CD4-positive, alpha-beta T cell treated with Interleukin-17A for 1 hour (primary cell): ENCODE results near the gene EIF5B.

Experiments used
- DNase-seq: peaks from one replicate; pipeline ENCODE4 v3.0.0-alpha.2; 2020

Gene EIF5B

DNA sequence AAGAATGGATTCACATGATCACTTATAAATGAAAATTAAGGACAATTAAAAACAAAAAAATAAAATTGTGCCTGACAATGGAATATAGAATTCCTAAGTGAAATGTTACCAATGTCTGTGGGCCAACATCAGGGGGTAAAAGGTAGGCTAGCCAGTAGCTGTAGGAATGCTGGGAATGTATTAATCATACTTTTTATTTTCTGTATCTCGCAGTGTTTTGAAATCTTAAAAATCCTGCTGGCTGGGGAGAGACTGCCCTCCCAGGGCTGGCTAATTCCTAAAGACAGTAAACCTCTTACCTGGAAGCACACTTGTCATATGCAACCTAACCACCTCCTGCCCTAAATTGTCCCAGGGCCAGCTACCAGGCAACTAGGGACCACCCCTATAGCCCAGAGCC is 82.8 kb downstream of the EIF5B start:
- no peak for DNase-seq

GRCh38 chr2:99420751-99421299 is 83.6 kb downstream of the EIF5B start:
- DNase-seq, result no peak

- DNase-seq, result no peak
Measured at GRCh38 chr2:99421469-99421868, 84.3 kb downstream of the EIF5B start.

GRCh38 chr2:99422599-99422998 is 85.4 kb downstream of the EIF5B start:
- no peak for DNase-seq

DNA sequence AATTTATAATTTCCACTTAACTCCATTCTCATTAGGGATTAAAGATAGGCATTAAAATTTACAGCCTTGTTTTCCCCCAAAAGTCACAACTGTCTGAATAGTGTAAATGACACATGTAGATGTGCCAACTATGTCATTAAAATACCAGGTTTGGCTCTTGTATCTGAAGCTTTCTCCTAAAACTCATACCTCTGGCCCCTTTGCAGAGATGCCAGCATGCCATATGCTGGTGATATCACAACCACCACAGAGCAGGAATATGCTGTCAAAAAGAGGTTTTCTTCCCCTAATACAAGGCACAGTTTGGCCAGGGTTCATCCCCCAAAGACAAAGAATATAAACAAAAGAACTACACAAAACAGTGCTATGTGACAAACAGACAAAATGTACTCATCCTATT is 87.2 kb downstream of the EIF5B start:
- DNase-seq, result no peak

- DNase-seq, result no peak
Measured at GRCh38 chr2:99425022-99425421, 87.8 kb downstream of the EIF5B start.

- no peak for DNase-seq
Measured at GRCh38 chr2:99430614-99431291, 93.6 kb downstream of the EIF5B start.

GRCh38 chr2:99431587-99432275 is 94.5 kb downstream of the EIF5B start:
- no peak for DNase-seq

- DNase-seq, result no peak
Measured at GRCh38 chr2:99433340-99433739, 96.2 kb downstream of the EIF5B start.

- DNase-seq, result no peak
Measured at GRCh38 chr2:99436874-99437273, 99.7 kb downstream of the EIF5B start.

GRCh38 chr2:99439971-99440505 is 102.8 kb downstream of the EIF5B start:
- DNase-seq, result no peak

DNA sequence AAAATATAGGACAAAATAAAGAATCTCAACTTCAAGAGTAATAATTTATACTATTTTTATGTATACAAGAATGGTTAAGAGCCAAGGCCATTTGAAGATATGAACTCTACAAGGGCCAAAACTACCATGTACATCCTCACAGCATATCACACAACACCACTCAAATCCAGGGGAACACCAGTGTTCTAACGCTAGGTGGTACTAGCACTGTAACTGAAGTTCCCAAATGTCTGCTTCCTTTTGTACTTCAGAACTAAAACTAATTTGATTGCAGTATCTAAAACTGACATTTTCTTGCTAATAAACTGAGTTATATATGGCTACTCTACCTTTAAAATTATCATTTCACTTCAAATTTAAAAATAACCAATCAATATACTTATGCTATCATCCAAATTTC is 105.6 kb downstream of the EIF5B start:
- peak; percentile 6 for DNase-seq

DNA sequence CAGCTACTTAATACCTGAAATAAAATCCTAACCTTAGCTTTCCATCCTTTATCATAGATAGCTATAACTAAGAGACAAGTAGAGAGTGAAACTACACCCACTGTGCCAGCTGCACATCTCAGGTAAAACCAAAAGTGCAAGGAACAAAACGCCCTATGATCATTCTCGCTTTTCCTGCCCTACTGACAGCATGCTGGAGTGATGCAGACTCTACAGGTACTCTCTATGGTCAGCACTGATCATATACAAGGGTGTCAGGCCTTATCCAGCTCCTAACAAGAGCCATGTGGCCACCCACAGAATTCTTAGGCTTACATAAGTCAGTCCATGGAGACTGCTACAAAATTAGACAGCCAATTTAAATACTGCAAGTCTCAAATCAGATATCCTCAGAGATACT is 107.0 kb downstream of the EIF5B start:
- no peak for DNase-seq

DNA sequence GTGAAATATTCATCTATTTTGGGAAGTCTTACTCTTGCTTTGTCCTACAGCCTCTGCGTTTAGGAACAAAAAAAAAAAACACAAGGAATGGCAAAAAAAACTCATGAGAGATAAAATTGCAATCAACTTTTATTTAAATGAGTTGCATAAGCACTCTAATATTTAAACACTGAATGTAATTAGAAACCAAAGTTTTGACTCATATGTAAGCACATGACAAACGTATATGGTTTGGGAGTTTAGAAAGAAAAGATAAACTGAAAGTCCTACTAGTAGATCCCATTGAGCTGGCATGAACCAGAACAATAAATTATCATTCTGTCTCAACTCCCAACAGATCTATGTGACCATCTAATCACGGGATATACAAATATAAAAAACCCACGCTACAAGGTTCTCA is 107.9 kb downstream of the EIF5B start:
- DNase-seq, result no peak

GRCh38 chr2:99448556-99448955 is 111.4 kb downstream of the EIF5B start:
- no peak for DNase-seq

- no peak for DNase-seq
Measured at GRCh38 chr2:99450199-99450598, 113.0 kb downstream of the EIF5B start.
